HEK293T (cell line): ENCODE results near the gene NAT8L.

Experiments used
- BHLHE40 ChIP-seq: fragments of 450-650 bp; IDR thresholded peaks from 2 replicates; pipeline ENCODE4 v1.6.1; 2016; ENCODE audit warnings: mild to moderate bottlenecking, moderate library complexity, borderline replicate concordance
- ELF4 ChIP-seq: fragments of 450-650 bp; IDR thresholded peaks from 2 replicates; pipeline ENCODE4 v1.6.1; 2017; ENCODE audit warnings: antibody characterized with exemption
- FOXA1 ChIP-seq: fragments of 450-650 bp; IDR thresholded peaks from 2 replicates; pipeline ENCODE4 v1.6.1; 2016; ENCODE audit warnings: mild to moderate bottlenecking
- FOXK2 ChIP-seq: fragments of 450-650 bp; IDR thresholded peaks from 2 replicates; pipeline ENCODE4 v1.6.1; 2016; ENCODE audit warnings: mild to moderate bottlenecking
- HDGF ChIP-seq: fragments of 450-650 bp; IDR thresholded peaks from 2 replicates; pipeline ENCODE4 v1.6.1; 2017; ENCODE audit warnings: antibody characterized with exemption, borderline replicate concordance
- L3MBTL2 ChIP-seq: fragments of 450-650 bp; conservative IDR thresholded peaks from 2 replicates; pipeline ENCODE4 v1.6.1; 2016; ENCODE audit warnings: mild to moderate bottlenecking
- NFRKB ChIP-seq: fragments of 450-650 bp; IDR thresholded peaks from 2 replicates; pipeline ENCODE4 v1.6.1; 2016; ENCODE audit warnings: mild to moderate bottlenecking, moderate library complexity
- SP1 ChIP-seq: fragments of 450-650 bp; IDR thresholded peaks from 2 replicates; pipeline ENCODE4 v1.6.1; 2017
- SUZ12 ChIP-seq: fragments of 450-650 bp; IDR thresholded peaks from 2 replicates; pipeline ENCODE4 v1.6.1; 2016; ENCODE audit warnings: mild to moderate bottlenecking
- TARDBP ChIP-seq: fragments of 450-650 bp; IDR thresholded peaks from 2 replicates; pipeline ENCODE4 v1.6.1; 2016
- ZNF384 ChIP-seq: fragments of 450-650 bp; IDR thresholded peaks from 2 replicates; pipeline ENCODE4 v1.6.1; 2016

GRCh38 chr4:2116687-2117400, 57.7 kb downstream of the NAT8L start:
- no peak for TF ChIP-seq BHLHE40
- TF ChIP-seq FOXK2, result no peak
- no peak for TF ChIP-seq ELF4
- no peak for TF ChIP-seq SUZ12
- TF ChIP-seq TARDBP, result no peak
- no peak for TF ChIP-seq ZNF384
- no peak for TF ChIP-seq FOXA1
- no peak for TF ChIP-seq SP1
- no peak for TF ChIP-seq HDGF
- no peak for TF ChIP-seq NFRKB
- TF ChIP-seq L3MBTL2, result no peak
